A673 (cell line): ENCODE results near the gene SLC39A10. TPM values are rescaled to one million over a fixed set of nuclear protein-coding genes. Genes with fewer than 3 reads are reported as not detected.

Source experiments
- BruUV-seq: library from RNA; stranded (reverse); fragments of 400-500 nt; replicated peaks from 2 replicates; lab custom pipeline; 2021; lab: Mats Ljungman, UMichigan
- CTCF ChIA-PET: fragments of 300-600 bp; sonication (Branson Sonifier 250); formaldehyde crosslinking; loops from one replicate; lab custom pipeline; 2022; ENCODE audit warnings: antibody characterized with exemption; lab: Charles Lee
- POLR2A ChIA-PET: fragments of 300-600 bp; sonication (Branson Sonifier 250); formaldehyde crosslinking; loops from one replicate; lab custom pipeline; 2022; ENCODE audit warnings: antibody characterized with exemption; ENCODE audit not compliant: low non-redundant PET; lab: Charles Lee
- DNase-seq: peaks from one replicate; pipeline ENCODE4 v3.0.0-alpha.2; 2015; ENCODE audit warnings: low spot score
- H3K27ac ChIP-seq: fragments of 200-600 bp; sonication (generic); 2 replicates; pipeline ENCODE4 v1.5.1; 2016; ENCODE audit warnings: mixed run types, low read depth, mild to moderate bottlenecking, mixed read lengths, antibody characterized with exemption, low read length; ENCODE audit not compliant: poor library complexity, severe bottlenecking
- H3K27me3 ChIP-seq: fragments of 200-600 bp; sonication (generic); replicated peaks from 2 replicates; pipeline ENCODE4 v1.6.1; 2017; ENCODE audit warnings: mixed run types, low read depth, mild to moderate bottlenecking, mixed read lengths, antibody characterized with exemption, low read length; ENCODE audit not compliant: insufficient read depth, poor library complexity
- H3K36me3 ChIP-seq: fragments of 200-600 bp; sonication (generic); 2 replicates; pipeline ENCODE4 v1.6.1; 2016; ENCODE audit warnings: mixed run types, mild to moderate bottlenecking, mixed read lengths, antibody characterized with exemption, low read length; ENCODE audit not compliant: insufficient read depth, poor library complexity, severe bottlenecking
- H3K4me1 ChIP-seq: fragments of 200-600 bp; sonication (generic); 2 replicates; pipeline ENCODE4 v1.6.1; 2017; ENCODE audit warnings: mixed run types, mild to moderate bottlenecking, mixed read lengths, antibody characterized with exemption, low read length; ENCODE audit not compliant: insufficient read depth, poor library complexity, severe bottlenecking
- H3K4me3 ChIP-seq: fragments of 200-600 bp; sonication (generic); 2 replicates; pipeline ENCODE4 v1.5.1; 2016; ENCODE audit warnings: low read depth, mixed run types, mild to moderate bottlenecking, mixed read lengths, low read length; ENCODE audit not compliant: poor library complexity, severe bottlenecking
- H3K9me3 ChIP-seq: fragments of 200-600 bp; sonication (generic); 2 replicates; pipeline ENCODE4 v1.6.1; 2016; ENCODE audit warnings: mixed run types, low read depth, mild to moderate bottlenecking, mixed read lengths, antibody characterized with exemption, low read length; ENCODE audit not compliant: poor library complexity, severe bottlenecking
- EZH2 ChIP-seq: fragments of 200-600 bp; sonication (generic); IDR thresholded peaks from 2 replicates; pipeline ENCODE4 v1.6.1; 2017; ENCODE audit warnings: borderline replicate concordance, low read depth, mild to moderate bottlenecking, mixed read lengths, antibody characterized with exemption, low read length; ENCODE audit not compliant: poor library complexity, severe bottlenecking
- intact Hi-C: fragments of 100-400 bp; cut with micrococcal nuclease; formaldehyde crosslinking; loops from one replicate; pipeline ENCODE4 v1.10.0; 2022; ENCODE audit not compliant: unreplicated experiment
- total RNA-seq: library from RNA; stranded (reverse); gene quantifications from 2 replicates; pipeline ENCODE4 v1.2.3, GENCODE V29; 2021
- TF ChIP-seq, protein P1 (sequence below): fragments of 300-800, 200-600 bp; sonication (generic); conservative IDR thresholded peaks from 2 replicates; pipeline ENCODE4 v1.5.1; 2017; ENCODE audit warnings: low read depth, mild to moderate bottlenecking, antibody characterized with exemption, low read length, moderate library complexity, mixed read lengths

The SLC39A10 gene
- total RNA-seq, 1 experiment from 2014 or later, result 42.3 TPM

DNA sequence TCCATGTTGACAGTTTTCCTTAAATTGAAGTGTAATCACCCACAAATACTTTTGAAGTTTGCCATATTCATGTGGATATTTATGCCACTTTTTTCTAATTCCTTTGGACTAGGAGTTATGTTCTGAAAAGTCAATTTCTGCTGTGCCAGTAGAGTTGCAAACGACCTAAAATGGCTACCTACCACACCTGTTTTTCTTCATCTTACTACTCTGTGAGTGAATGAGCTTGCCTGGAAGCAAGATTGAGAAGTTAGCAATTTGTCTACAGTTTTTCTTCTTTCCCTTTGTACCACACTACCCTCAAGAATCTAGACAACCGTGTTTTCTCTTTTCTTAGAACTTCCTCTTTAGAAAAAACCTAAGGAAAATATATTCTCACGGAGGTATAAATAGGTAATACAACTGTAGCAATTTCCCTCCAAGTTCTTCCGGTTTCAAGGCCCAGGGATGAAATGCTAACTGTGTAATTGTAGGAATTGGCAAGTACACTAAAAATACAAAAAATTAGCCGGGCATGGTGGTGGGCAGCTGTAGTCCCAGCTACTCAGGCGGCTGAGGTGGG, 7.3 kb upstream of the SLC39A10 start:
- DNase-seq, result no peak
- no peak overlapping the region for H3K27ac ChIP-seq
- H3K4me3 ChIP-seq, result no peak overlapping the region
- ChIA-PET POLR2A (no interaction called here), CTCF (no interaction called here)
- TF ChIP-seq, protein P1, sequence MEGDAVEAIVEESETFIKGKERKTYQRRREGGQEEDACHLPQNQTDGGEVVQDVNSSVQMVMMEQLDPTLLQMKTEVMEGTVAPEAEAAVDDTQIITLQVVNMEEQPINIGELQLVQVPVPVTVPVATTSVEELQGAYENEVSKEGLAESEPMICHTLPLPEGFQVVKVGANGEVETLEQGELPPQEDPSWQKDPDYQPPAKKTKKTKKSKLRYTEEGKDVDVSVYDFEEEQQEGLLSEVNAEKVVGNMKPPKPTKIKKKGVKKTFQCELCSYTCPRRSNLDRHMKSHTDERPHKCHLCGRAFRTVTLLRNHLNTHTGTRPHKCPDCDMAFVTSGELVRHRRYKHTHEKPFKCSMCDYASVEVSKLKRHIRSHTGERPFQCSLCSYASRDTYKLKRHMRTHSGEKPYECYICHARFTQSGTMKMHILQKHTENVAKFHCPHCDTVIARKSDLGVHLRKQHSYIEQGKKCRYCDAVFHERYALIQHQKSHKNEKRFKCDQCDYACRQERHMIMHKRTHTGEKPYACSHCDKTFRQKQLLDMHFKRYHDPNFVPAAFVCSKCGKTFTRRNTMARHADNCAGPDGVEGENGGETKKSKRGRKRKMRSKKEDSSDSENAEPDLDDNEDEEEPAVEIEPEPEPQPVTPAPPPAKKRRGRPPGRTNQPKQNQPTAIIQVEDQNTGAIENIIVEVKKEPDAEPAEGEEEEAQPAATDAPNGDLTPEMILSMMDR, result no peak
- no peak for TF ChIP-seq EZH2
- H3K36me3 ChIP-seq, result no peaks in the 10 kb centered on the region
- intact Hi-C loops, result no loop called here
- no peaks in the 10 kb centered on the region for H3K4me1 ChIP-seq
- BruUV-seq, result no TSS peak
- H3K9me3 ChIP-seq, result no peaks in the 10 kb centered on the region
- no peaks in the 10 kb centered on the region for H3K27me3 ChIP-seq

DNA sequence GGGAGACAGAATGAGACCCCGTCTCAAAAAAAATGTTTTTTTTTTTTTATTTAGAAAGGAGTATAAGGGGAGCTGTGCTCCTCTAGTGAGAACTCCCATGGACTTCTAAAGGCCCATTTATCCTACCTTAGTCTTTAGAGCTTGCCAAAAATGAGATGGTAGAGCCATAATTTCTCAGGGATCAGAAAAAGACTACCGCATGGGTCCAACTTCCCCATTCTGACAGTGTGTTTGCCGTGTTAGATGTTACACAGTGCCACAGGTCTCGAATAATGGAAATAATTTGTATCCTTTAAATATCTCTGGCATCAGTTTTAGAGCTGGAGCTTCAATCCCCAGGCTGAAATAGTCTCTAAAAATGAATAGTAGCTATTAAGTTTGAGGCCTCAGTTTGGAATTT, 6.0 kb upstream of the SLC39A10 start:
- DNase-seq, result no peak
- Histone ChIP-seq H3K9me3 (no peaks in the 10 kb centered on the region), H3K27me3 (no peaks in the 10 kb centered on the region), H3K36me3 (no peaks in the 10 kb centered on the region), H3K27ac (no peak overlapping the region), H3K4me1 (no peaks in the 10 kb centered on the region), H3K4me3 (no peak overlapping the region)
- TF ChIP-seq, protein P1, result no peak
- TF ChIP-seq EZH2, result no peak
- ChIA-PET POLR2A (interaction anchor here (0.6 kb wide), 1 partner anchor 1691 kb away, joined by 11 read pairs; no protein-coding TSS in a partner anchor), CTCF (no interaction called here)
- intact Hi-C loops, result no loop called here
- no TSS peak for BruUV-seq

DNA sequence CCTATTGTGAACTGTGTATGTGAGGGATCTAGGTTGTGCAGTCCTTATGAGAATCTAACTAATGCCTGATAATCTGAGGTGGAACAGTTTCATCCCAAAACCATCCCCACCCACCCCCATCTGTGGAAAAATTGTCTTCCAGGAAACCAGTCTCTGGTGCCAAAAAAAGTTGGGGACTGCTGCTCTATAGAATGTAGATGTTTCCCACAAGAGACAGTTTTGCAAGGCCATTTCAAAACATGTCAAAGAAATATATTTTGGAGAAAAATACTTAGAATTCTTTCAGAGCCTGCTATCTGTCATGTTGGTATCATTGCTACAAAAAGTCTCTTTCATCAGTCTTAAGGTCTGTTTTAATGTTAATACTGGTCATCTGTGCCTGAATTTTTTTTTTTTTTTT, 4.1 kb upstream of the SLC39A10 start:
- no peaks in the 10 kb centered on the region for H3K27me3 ChIP-seq
- TF ChIP-seq, protein P1, result no peak
- no peak for TF ChIP-seq EZH2
- H3K27ac ChIP-seq, result no peak overlapping the region
- H3K36me3 ChIP-seq, result no peaks in the 10 kb centered on the region
- peaks cover 3% of the 10 kb centered on the region for H3K4me1 ChIP-seq
- BruUV-seq, result no TSS peak
- no peak overlapping the region for H3K4me3 ChIP-seq
- no peaks in the 10 kb centered on the region for H3K9me3 ChIP-seq
- ChIA-PET POLR2A (no interaction called here), CTCF (interaction anchor here (0.7 kb wide), 1 partner anchor 717 kb away, joined by 5 read pairs; no protein-coding TSS in a partner anchor)
- intact Hi-C loops, result no loop called here
- DNase-seq, result no peak
